Large intestine (tissue), 12 donors: ENCODE data around the gene TAS2R13. TPM values are rescaled to one million over a fixed set of nuclear protein-coding genes. Genes with fewer than 3 reads are reported as not detected.

Source experiments
- DNase-seq, 2 donors: peaks; one replicate each; pipeline versions ENCODE4 v3.0.0 to v3.0.0-alpha.2; 2013
- H3K27ac ChIP-seq: one replicate; pipeline ENCODE4 v1.5.1; 2013; ENCODE audit warnings: low read length
- H3K27me3 ChIP-seq: 2 replicates; pipeline ENCODE4 v1.6.1; 2013; ENCODE audit warnings: low read length; ENCODE audit not compliant: control insufficient read depth, insufficient read depth
- H3K36me3 ChIP-seq: 2 replicates; pipeline ENCODE4 v1.6.1; 2013; ENCODE audit warnings: low read length; ENCODE audit not compliant: control insufficient read depth, insufficient read depth
- H3K4me1 ChIP-seq: one replicate; pipeline ENCODE4 v1.6.1; 2013; ENCODE audit warnings: low read length; ENCODE audit not compliant: control insufficient read depth, insufficient read depth
- H3K4me3 ChIP-seq: one replicate; pipeline ENCODE4 v1.5.1; 2013; ENCODE audit warnings: low read length
- H3K9me3 ChIP-seq: one replicate; pipeline ENCODE4 v1.6.1; 2013; ENCODE audit warnings: mild to moderate bottlenecking, low read depth, low read length, moderate library complexity; ENCODE audit not compliant: control insufficient read depth
- WGBS: methylation state at CpG from one replicate; pipeline ENCODE4 v1.1.5; 2013; ENCODE audit warnings: low lambda C conversion rate; ENCODE audit not compliant: insufficient coverage; 5-methylcytosine and 5-hydroxymethylcytosine counted together
- long read RNA-seq, 11 donors: transcript quantifications; one replicate each; lab custom pipeline, GENCODE V29; 2026
- polyA plus RNA-seq: library from polyadenylated mRNA; unstranded; fragments of 120-200 nt; gene quantifications from one replicate; pipeline ENCODE4 v1.2.1, GENCODE V29; 2013

TAS2R13 gene
- polyA plus RNA-seq = 0.03 TPM
- long read RNA-seq, donor 1 = 0 reads
- long read RNA-seq, donor 2 = 0 reads
- long read RNA-seq, donor 3 = 0 reads
- long read RNA-seq, donor 4 = 0 reads
- long read RNA-seq, donor 5 = 0 reads
- long read RNA-seq, donor 6 = 0 reads
- long read RNA-seq, donor 7 = 0 reads
- long read RNA-seq, donor 8 = 0 reads
- long read RNA-seq, donor 9 = 0 reads
- long read RNA-seq, donor 10 = 0 reads
- long read RNA-seq, donor 11 = 0 reads

GRCh38 chr12:10909462-10909861 is at the start of gene TAS2R13:
TAS2R13 (minus strand) TSS chr12:10909562; CDS start chr12:10909298, 264 bp downstream.
- no peaks in the 10 kb centered on the region for H3K36me3 ChIP-seq
- 80% methylated on average over 1 of the region's 1 CpG for WGBS
- no peaks in the 10 kb centered on the region for H3K9me3 ChIP-seq
- no peak within 1 kb of the TSS for H3K27ac ChIP-seq
- H3K27me3 ChIP-seq = no peaks in the 10 kb centered on the region
- no peak for DNase-seq
- H3K4me1 ChIP-seq = no peaks in the 10 kb centered on the region
- no peak within 1 kb of the TSS for H3K4me3 ChIP-seq

GRCh38 chr12:10957741-10958140 is 48.4 kb upstream of the TAS2R13 start:
- H3K36me3 ChIP-seq = no peaks in the 10 kb centered on the region
- H3K27ac ChIP-seq = no peak overlapping the region
- no peak overlapping the region for H3K4me3 ChIP-seq
- H3K9me3 ChIP-seq = peaks cover 7% of the 10 kb centered on the region
- no peaks in the 10 kb centered on the region for H3K27me3 ChIP-seq
- DNase-seq = no peak
- no peaks in the 10 kb centered on the region for H3K4me1 ChIP-seq

DNA sequence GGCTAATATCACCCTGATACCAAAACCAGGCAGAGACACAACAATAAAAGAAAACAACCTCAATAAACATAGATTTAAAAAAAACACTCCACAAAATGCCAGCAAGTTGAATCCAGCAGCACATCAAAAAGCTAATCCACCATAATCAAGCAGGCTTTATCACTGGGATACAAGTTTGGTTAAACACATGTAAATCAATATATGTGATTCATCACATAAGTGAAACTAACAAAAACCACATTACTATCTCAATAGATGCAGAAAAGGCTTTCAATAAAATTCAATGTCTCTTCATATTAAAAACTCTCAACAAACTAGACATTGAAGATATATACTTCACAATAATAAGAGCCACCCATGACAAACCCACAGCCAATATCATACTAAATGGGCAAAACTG is 46.7 kb upstream of the TAS2R13 start:
- no peak for DNase-seq

DNA sequence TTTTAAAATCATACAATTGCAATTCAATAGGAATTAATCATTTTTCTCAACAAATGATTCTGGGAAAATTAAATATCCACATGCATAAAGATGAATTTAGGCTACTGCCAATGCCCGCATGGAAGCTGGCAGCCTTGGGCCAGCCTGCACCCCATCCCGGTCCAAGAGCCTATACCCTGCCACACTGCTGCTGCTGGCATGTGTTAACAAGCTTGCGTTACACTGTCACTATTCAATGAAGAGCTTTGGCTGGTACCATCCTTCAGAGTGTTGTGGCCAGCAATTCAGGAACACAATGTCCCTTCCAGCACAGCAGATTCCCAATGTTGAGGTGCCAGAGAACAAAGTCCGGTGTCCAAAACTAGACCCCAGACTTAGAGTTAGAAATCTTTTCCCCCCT is 43.3 kb upstream of the TAS2R13 start:
- Histone ChIP-seq H3K27me3 (no peaks in the 10 kb centered on the region), H3K27ac (no peak overlapping the region), H3K36me3 (peaks cover 3% of the 10 kb centered on the region), H3K4me1 (no peaks in the 10 kb centered on the region), H3K4me3 (no peak overlapping the region), H3K9me3 (peaks cover 7% of the 10 kb centered on the region)
- no CpG with 5 or more reads among the region's 4 CpGs for WGBS
- no peak for DNase-seq

More for the DNA sequence above, 46.7 kb upstream of the TAS2R13 start:
- no peak overlapping the region for H3K4me3 ChIP-seq
- no peaks in the 10 kb centered on the region for H3K27me3 ChIP-seq
- no peaks in the 10 kb centered on the region for H3K36me3 ChIP-seq
- no peaks in the 10 kb centered on the region for H3K4me1 ChIP-seq
- H3K9me3 ChIP-seq = peaks cover 7% of the 10 kb centered on the region
- H3K27ac ChIP-seq = no peak overlapping the region

GRCh38 chr12:10943167-10943566 is 33.8 kb upstream of the TAS2R13 start:
- H3K27me3 ChIP-seq = no peaks in the 10 kb centered on the region
- WGBS = 100% methylated on average over 2 of the region's 2 CpGs
- H3K9me3 ChIP-seq = peaks cover 10% of the 10 kb centered on the region

DNA sequence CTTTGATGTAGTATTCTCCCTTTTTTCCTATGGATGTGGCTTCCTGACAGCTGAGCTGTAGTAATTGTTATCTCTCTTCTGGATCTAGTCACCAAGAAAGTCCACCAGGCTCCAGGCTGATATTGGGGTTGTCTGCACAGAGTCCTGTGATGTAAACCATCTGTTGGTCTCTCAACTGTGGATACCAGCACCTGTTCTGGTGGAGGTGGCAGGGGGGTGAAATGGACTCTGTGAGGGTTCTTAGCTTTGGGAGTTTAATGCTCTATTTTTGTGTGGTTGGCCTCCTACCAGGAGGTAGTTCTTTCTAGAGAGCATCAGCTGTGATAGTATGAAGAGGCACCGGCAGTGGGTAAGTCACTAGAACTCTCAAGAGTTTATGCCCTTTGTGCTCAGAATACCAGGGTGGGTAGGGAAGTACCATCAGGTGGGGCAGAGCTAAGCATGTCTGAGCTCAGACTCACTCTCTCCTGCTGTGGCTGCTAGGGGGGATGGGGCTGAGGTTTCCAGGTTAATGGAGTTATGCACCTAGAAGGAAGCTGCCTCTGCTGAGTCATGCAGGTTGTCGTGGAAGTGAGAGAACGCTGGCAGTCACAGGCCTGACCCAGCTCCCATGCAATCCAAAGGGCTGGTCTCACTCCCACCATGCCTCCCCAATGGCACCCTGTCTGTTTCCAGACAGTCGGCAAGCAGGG is 32.7 kb upstream of the TAS2R13 start:
- Histone ChIP-seq H3K27ac (no peak overlapping the region), H3K9me3 (peaks cover 8% of the 10 kb centered on the region), H3K27me3 (no peaks in the 10 kb centered on the region), H3K36me3 (no peaks in the 10 kb centered on the region), H3K4me3 (no peak overlapping the region), H3K4me1 (no peaks in the 10 kb centered on the region)
- WGBS = no CpG with 5 or more reads among the region's 4 CpGs
- DNase-seq = peak; percentile 19

More at GRCh38 chr12:10943167-10943566, 33.8 kb upstream of the TAS2R13 start:
- H3K4me3 ChIP-seq = no peak overlapping the region
- no peak for DNase-seq
- H3K27ac ChIP-seq = no peak overlapping the region
- no peaks in the 10 kb centered on the region for H3K36me3 ChIP-seq
- no peaks in the 10 kb centered on the region for H3K4me1 ChIP-seq

- Histone ChIP-seq H3K27me3 (no peaks in the 10 kb centered on the region), H3K36me3 (no peaks in the 10 kb centered on the region), H3K9me3 (peaks cover 8% of the 10 kb centered on the region), H3K27ac (no peak overlapping the region), H3K4me1 (no peaks in the 10 kb centered on the region), H3K4me3 (no peak overlapping the region)
- DNase-seq = no peak
Observed at GRCh38 chr12:10941369-10941768, 32.0 kb upstream of the TAS2R13 start.

DNA sequence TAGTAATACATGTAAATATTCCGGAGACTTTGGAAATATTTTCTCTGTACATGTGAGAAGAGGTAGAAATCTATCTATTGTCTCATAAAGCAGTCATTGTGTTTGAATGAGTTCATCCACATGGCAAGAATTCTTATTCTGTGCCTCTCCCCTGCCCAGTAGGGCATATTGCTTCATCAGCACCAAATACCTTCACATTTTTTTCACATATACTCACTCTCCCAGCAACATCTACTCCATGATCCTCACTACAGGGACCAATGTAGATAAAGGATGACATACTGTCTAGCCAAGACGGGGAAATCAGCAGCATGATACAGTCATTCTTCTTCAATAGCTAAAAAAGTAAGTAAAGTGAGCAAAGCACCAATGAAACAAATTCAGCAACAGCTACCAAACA is 31.0 kb upstream of the TAS2R13 start:
- no peak for DNase-seq
- no peaks in the 10 kb centered on the region for H3K36me3 ChIP-seq
- no peak overlapping the region for H3K27ac ChIP-seq
- 100% methylated on average over 1 of the region's 2 CpGs for WGBS
- H3K9me3 ChIP-seq = peaks cover 8% of the 10 kb centered on the region
- H3K4me3 ChIP-seq = no peak overlapping the region
- no peaks in the 10 kb centered on the region for H3K27me3 ChIP-seq
- no peaks in the 10 kb centered on the region for H3K4me1 ChIP-seq

DNA sequence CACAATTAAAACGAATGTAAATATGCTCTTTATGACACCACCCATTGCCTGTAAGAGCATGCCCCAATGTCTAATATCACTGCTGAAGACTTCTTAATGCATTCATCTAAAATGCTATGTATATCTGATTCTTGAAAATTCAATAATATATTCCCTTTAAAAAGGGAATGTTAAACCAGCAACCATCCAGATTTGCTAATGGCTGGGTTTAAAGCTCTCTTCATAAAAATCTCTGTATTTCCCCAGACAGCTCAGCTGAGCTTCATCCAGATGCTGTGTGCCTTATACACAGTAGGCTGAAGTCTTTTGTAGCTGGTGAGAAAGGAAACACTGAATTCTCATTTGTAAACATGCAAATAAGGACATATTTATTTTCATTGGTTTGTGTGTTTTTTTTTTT is 29.8 kb upstream of the TAS2R13 start, which contains the start of gene TAS2R14:
TSS of gene TAS2R14 (minus strand) at position 101 of the 400 bp plus-strand sequence. CDS start at position 45, 56 bp downstream.
- Histone ChIP-seq H3K27ac (no peak within 1 kb of the TSS), H3K36me3 (no peaks in the 10 kb centered on the region), H3K9me3 (peaks cover 2% of the 10 kb centered on the region), H3K4me1 (no peaks in the 10 kb centered on the region), H3K4me3 (no peak within 1 kb of the TSS), H3K27me3 (no peaks in the 10 kb centered on the region)
- WGBS = no CpG with 5 or more reads among the region's 1 CpG
- no peak for DNase-seq

DNA sequence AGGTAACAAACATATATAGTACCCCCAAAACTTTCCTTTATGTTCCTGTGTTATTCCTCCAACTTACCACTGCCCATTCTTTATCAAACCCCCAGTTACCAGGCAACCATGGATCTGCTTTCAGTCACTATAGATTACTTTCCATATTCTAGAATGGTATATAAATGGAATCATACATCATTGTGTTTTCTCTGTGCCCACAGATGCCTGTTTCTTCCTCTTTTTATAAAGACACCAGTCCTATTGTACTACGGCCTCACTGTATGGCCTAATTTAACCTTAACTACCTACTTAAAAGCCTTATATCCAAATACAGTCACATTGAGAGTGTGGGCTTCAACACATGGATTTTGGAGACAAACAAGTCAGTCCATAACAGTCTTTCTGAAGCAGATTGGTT is 27.1 kb upstream of the TAS2R13 start:
- WGBS = no CpG with 5 or more reads among the region's 1 CpG

GRCh38 chr12:10928746-10929286 is 19.5 kb upstream of the TAS2R13 start, which contains the start of gene PRH2:
PRH2 (plus strand) TSS chr12:10929236; CDS start chr12:10929274, 38 bp downstream.
- no peaks in the 10 kb centered on the region for H3K36me3 ChIP-seq
- no peaks in the 10 kb centered on the region for H3K9me3 ChIP-seq
- no peak within 1 kb of the TSS for H3K27ac ChIP-seq
- no peaks in the 10 kb centered on the region for H3K27me3 ChIP-seq
- WGBS = no CpG with 5 or more reads among the region's 5 CpGs
- no peak within 1 kb of the TSS for H3K4me3 ChIP-seq
- no peak for DNase-seq
- H3K4me1 ChIP-seq = no peaks in the 10 kb centered on the region

More for the DNA sequence above, 27.1 kb upstream of the TAS2R13 start:
- Histone ChIP-seq H3K4me1 (no peaks in the 10 kb centered on the region), H3K9me3 (no peaks in the 10 kb centered on the region), H3K36me3 (no peaks in the 10 kb centered on the region), H3K27ac (no peak overlapping the region), H3K4me3 (no peak overlapping the region), H3K27me3 (no peaks in the 10 kb centered on the region)
- no peak for DNase-seq
